Heart right ventricle (tissue), 16 donors: ENCODE results near the gene EFNB1. TPM values are rescaled to one million over a fixed set of nuclear protein-coding genes. Genes with fewer than 3 reads are reported as not detected.

ENCODE experiments used
- ATAC-seq, 8 donors: fragments of 200-7000 bp; cut with Tn5 transposase; one replicate each; pipeline ENCODE4 v1.9.1; 2020; ENCODE audit warnings: mild to moderate bottlenecking in 8 of 8, moderate library complexity in 8 of 8, moderate number of reproducible peaks in 1 of 8
- DNase-seq, 2 donors: peaks; one replicate each; pipeline ENCODE4 v3.0.0-alpha.2; 2020
- H3K27ac ChIP-seq, 10 donors: fragments of 200-600 bp; sonication (generic) in 2 of 10; one replicate each; pipeline versions ENCODE4 v1.5.0 to v1.8.0; 2020 to 2022; ENCODE audit warnings: mild to moderate bottlenecking in 3 of 10
- H3K27me3 ChIP-seq, 7 donors: fragments of 200-600 bp; one replicate each; pipeline ENCODE4 v1.8.0; 2021 to 2022; ENCODE audit warnings: mild to moderate bottlenecking in 2 of 7
- H3K36me3 ChIP-seq, 9 donors: fragments of 200-600 bp; sonication (generic) in 1 of 9; one replicate each; pipeline versions ENCODE4 v1.5.0 to v1.8.0; 2020 to 2022; ENCODE audit warnings: mild to moderate bottlenecking in 2 of 9
- H3K4me1 ChIP-seq, 9 donors: fragments of 200-600 bp; sonication (generic) in 1 of 9; one replicate each; pipeline versions ENCODE4 v1.5.0 to v1.8.0; 2020 to 2022; ENCODE audit warnings: mild to moderate bottlenecking in 4 of 9
- H3K4me3 ChIP-seq, 10 donors: fragments of 200-600 bp; sonication (generic) in 2 of 10; one replicate each; pipeline versions ENCODE4 v1.5.0 to v1.8.0; 2020 to 2022; ENCODE audit warnings: mild to moderate bottlenecking in 7 of 10, moderate library complexity in 2 of 10
- H3K9me3 ChIP-seq, 11 donors: fragments of 200-600 bp in 10 of 11; sonication (generic) in 2 of 11; one replicate each; pipeline versions ENCODE4 v1.5.0 to v1.8.0; 2013 to 2022; ENCODE audit warnings: mild to moderate bottlenecking in 2 of 11, control low read depth in 1 of 11, moderate library complexity in 1 of 11
- CTCF ChIP-seq, 9 donors: fragments of 200-600 bp; sonication (generic) in 2 of 9; IDR thresholded peaks; one replicate each; pipeline versions ENCODE4 v1.5.0 to v1.8.0; 2021 to 2022; ENCODE audit warnings: antibody characterized with exemption in 9 of 9, mild to moderate bottlenecking in 5 of 9, moderate library complexity in 1 of 9
- WGBS, 2 donors: extraction: QIAGEN DNeasy Blood & Tissue Kit; methylation state at CpG; one replicate each; pipeline ENCODE4 v1.1.7; 2013; ENCODE audit warnings: inconsistent platforms in 1 of 2; 5-methylcytosine and 5-hydroxymethylcytosine counted together
- intact Hi-C, 10 donors: fragments of 100-400 bp; cut with DNase I; formaldehyde crosslinking; loops; one replicate each; pipeline versions ENCODE4 v1.11.1 to v1.14.2; 2022
- polyA plus RNA-seq, 2 donors: library from polyadenylated mRNA; stranded (reverse); fragments of 200-250 nt; gene quantifications; one replicate each; pipeline ENCODE4 v1.2.3, GENCODE V29; 2013
- total RNA-seq, 10 donors: library from RNA; stranded (reverse); fragmentation: NEBNext Ultra II Directional in 3 of 10; extraction: Animal tissue kit (Norgen Biotek cat#: 25700) in 3 of 10; gene quantifications; one replicate each; pipeline versions ENCODE4 v1.2.1 to v1.2.4, GENCODE V29; 2021 to 2023
- donor health status: Arrhythmogenic right ventricular cardiomyopathy.
- donor health status: ischemic (EF 13 %, LVEDD 7.1; RV severe dilation, severe dysfunction).
- donor health status: healthy with polysubstance abuse.
- donor health status: DM: no; HTN: yes; CAD: no.
- donor health status: DM: no; HTN: no; CAD: no.
- donor health status: ischemic (EF 25% LVEDD 6.9; RV normal size, moderate dysfunction).
- donor health status: ischemic (EF 25% LVEDD 5.7; RV mildly dilated, moderate dysfunction).
- donor health status: healthy.
- donor health status: DM: yes; HTN: yes; CAD: no.
- donor health status: Ischemic cardiomyopathy.
- donor health status: ischemic (EF 35%, LVEDD 5.7; RV mildly dilated, moderate dysfunction).
- donor health status: nonischemic (EF 11% LVEDD 7.7; RV severe dilation, severe dysfunction).
- donor health status: DM: yes; HTN: yes; CAD: no.
- donor health status: PGD.
- donor health status: ischemic (EF 29% LVEDD 5.4; RV normal size, mild dysfunction).
- donor health status: nonischemic (EF 23%, LVEDD 6.1; RV moderate dilation, normal function).

The EFNB1 gene
- total and polyA plus RNA-seq, 12 donors, result 10.8 to 45.1 (median 19.2) TPM

- peaks cover 0 to 16% (median 2%) of the 10 kb centered on the region in 9 donors for H3K4me1 ChIP-seq
- H3K9me3 ChIP-seq, result no peaks in the 10 kb centered on the region
- no peak overlapping the region for H3K4me3 ChIP-seq
- no peak for TF ChIP-seq CTCF (IDR thresholded peaks at IDR 0.05)
- H3K27ac ChIP-seq, result no peak overlapping the region
- intact Hi-C loops, result loop anchor here (2.0 to 10.0 kb wide), 15 partner anchors 168 to 561 kb away; no protein-coding TSS in a partner anchor
- 72 to 75% methylated on average over 10 of the region's 10 CpGs for WGBS, 2 donors
- H3K27me3 ChIP-seq, result peaks cover 0 to 78% (median 0%) of the 10 kb centered on the region in 7 donors
- no peak for ATAC-seq
- no peak for DNase-seq
- no peaks in the 10 kb centered on the region for H3K36me3 ChIP-seq
Measured at GRCh38 chrX:68826113-68826980, 2.5 kb upstream of the EFNB1 start.

DNA sequence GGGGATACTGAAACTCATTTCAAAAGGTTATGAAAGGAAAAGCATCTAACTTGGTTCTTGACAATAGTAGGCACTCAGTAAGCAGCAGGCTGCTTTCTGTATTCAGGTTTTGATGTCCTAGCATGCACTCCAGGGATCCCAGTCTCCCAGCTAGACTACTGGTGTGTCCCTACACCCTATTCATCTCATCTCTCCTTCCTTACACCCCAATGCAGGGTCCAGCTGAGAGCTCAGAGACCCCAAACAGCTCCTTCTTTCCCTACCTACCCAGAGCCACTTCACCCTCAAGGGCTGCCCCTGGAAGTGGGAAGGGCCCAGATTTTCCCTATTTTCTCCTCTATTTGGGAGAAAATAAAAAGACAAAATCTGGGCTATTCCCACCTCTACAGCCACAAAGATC is 1.6 kb upstream of the EFNB1 start:
- DNase-seq (no peak), ATAC-seq (no peak)
- Histone ChIP-seq H3K27me3 (peaks cover 0 to 74% (median 0%) of the 10 kb centered on the region in 7 donors), H3K36me3 (no peaks in the 10 kb centered on the region), H3K9me3 (no peaks in the 10 kb centered on the region), H3K4me3 (no peak overlapping the region), H3K27ac (no peak overlapping the region), H3K4me1 (peaks cover 0 to 19% (median 3%) of the 10 kb centered on the region in 9 donors)
- intact Hi-C loops, result loop anchor here (1.0 to 10.0 kb wide), 16 partner anchors 168 to 560 kb away; no protein-coding TSS in a partner anchor
- no peak for TF ChIP-seq CTCF (IDR thresholded peaks at IDR 0.05)

DNA sequence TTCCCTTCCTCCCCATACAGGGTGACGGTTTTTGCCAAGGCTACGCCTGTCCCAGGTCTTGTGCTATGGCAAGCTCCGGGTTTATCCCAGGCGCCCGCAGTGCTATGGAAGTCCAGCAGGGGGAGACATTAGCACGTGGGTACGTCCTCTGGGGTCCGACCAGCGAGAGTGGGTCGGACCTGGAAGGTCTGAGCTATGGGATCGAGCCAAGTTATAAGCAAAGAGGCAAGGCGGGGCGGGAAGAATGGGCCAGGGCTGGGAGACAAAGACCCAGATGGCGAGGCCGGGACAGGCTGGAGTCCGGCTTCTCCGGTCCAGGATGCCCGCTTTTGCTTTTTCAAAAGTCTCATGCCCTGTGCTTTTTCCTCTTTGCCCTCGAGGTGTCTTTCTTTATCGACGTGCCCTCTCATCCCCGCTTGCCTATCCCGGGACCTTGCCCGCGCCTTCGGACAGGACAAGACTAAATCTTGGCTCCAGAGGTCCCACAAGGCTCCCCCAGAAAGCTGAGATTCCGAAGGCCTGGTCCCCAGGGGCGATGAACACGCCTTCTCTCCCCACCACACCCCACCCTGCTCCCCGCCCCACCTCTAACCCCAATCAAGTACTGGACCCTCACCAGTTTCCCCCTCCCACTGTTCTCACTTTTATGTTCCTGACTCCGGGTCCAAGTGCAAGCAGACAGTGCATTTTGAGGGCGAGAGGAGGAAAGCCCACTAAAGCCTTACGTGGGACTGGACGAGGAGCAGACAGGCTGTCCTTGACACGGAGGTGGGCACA is 785 bp upstream of the EFNB1 start:
- DNase-seq (peak; percentile 83 to 87), ATAC-seq (peak; percentile 54 to 85 (median 72))
- Histone ChIP-seq H3K27me3 (peaks cover 0 to 72% (median 0%) of the 10 kb centered on the region in 7 donors), H3K4me3 (peak overlapping the region; percentile 6 to 90 (median 80)), H3K36me3 (no peaks in the 10 kb centered on the region), H3K27ac (peak overlapping the region; percentile 50 to 90 (median 86)), H3K4me1 (peaks cover 0 to 19% (median 4%) of the 10 kb centered on the region in 9 donors), H3K9me3 (no peaks in the 10 kb centered on the region)
- intact Hi-C loops, result loop anchor here (1.0 to 10.0 kb wide), 19 partner anchors 67 to 559 kb away; no protein-coding TSS in a partner anchor
- TF ChIP-seq CTCF (IDR thresholded peaks at IDR 0.05), result peak; percentile 67 to 90 (median 86)
- 3 to 5% methylated on average over 25 to 35 of the region's 35 CpGs for WGBS, 2 donors
